Stimulated activated memory B cell treated with anti-CD40 and anti-IgM and Interleukin-4, amounts not matched to agents 10 μg/mL and 1 μg/mL and 100 μg/mL, for 72 hours (primary cell): ENCODE data around the gene TNIK.
A peak's percentile ranks its signal among the peaks of the same experiment; 100 is the strongest.
"Not testable (repeated sequence)": the region's sequence is repeated elsewhere in the genome, so short reads cannot be mapped to it uniquely, and the experiment has no call there.

Source experiments
- ATAC-seq: fragments of 150-1000 bp; cut with Tn5 transposase; 2 replicates; pipeline ENCODE4 v1.10.0; 2021
- H3K27ac Mint-ChIP-seq: one replicate; pipeline ENCODE4 v1.8.0; 2022; ENCODE audit warnings: mild to moderate bottlenecking, mixed read lengths
- H3K27me3 Mint-ChIP-seq: one replicate; pipeline ENCODE4 v1.8.0; 2022; ENCODE audit warnings: mixed read lengths
- H3K36me3 Mint-ChIP-seq: one replicate; pipeline ENCODE4 v1.8.0; 2022; ENCODE audit warnings: mixed read lengths
- H3K4me1 Mint-ChIP-seq: one replicate; pipeline ENCODE4 v1.8.0; 2022; ENCODE audit warnings: mixed read lengths
- H3K4me3 Mint-ChIP-seq: one replicate; pipeline ENCODE4 v1.8.0; 2022; ENCODE audit warnings: mild to moderate bottlenecking, moderate library complexity, mixed read lengths
- H3K9me3 Mint-ChIP-seq: one replicate; pipeline ENCODE4 v1.8.0; 2022; ENCODE audit warnings: mixed read lengths

The TNIK gene

GRCh38 chr3:171397089-171397488 is 63.1 kb downstream of the TNIK start:
- Mint-ChIP-seq H3K4me3 (no peak overlapping the region), H3K9me3 (no peaks in the 10 kb centered on the region), H3K36me3 (no peaks in the 10 kb centered on the region), H3K27me3 (no peaks in the 10 kb centered on the region), H3K27ac (no peak overlapping the region), H3K4me1 (no peaks in the 10 kb centered on the region)
- no peak for ATAC-seq

- H3K4me3 Mint-ChIP-seq: no peak overlapping the region
- H3K36me3 Mint-ChIP-seq: peaks cover 5% of the 10 kb centered on the region
- H3K27ac Mint-ChIP-seq: no peak overlapping the region
- ATAC-seq: no peak
- H3K9me3 Mint-ChIP-seq: no peaks in the 10 kb centered on the region
- no peaks in the 10 kb centered on the region for H3K27me3 Mint-ChIP-seq
- H3K4me1 Mint-ChIP-seq: no peaks in the 10 kb centered on the region
These were observed 64.2 kb downstream of the TNIK start for GRCh38 chr3:171396048-171396447.

DNA sequence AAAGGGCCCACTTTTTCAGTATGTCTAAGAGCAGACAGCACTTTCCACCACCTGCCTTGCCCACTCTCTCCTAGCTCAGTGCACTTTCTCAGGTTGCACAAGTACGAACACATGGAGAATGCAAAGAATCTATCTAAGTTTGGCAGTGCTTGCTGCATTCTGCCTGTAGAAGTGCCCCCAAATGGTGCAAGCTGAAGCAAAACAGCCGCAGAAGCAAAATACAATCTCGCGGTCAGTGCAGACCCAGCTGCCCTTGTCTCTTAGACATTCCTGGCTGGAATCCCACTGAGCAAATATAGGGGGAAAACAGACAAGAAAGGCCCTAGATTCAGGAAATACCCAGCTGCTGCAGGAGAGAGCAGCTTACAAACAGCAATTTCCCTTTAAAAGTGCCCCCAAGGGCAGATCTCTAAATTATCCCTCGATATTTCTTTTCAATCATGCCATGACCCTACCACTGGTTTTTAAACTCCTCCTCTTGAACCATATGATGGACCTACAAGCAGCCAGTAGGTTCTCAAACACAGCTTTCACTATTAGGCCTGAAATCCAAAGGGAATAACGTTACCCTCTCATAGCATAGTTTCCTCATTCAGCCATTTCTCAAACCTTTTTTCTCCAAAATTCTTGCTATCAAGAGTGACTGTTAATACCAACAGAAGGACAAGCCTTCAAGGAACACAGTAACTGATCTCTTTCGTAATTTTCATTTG is 67.0 kb downstream of the TNIK start:
- ATAC-seq: no peak

DNA sequence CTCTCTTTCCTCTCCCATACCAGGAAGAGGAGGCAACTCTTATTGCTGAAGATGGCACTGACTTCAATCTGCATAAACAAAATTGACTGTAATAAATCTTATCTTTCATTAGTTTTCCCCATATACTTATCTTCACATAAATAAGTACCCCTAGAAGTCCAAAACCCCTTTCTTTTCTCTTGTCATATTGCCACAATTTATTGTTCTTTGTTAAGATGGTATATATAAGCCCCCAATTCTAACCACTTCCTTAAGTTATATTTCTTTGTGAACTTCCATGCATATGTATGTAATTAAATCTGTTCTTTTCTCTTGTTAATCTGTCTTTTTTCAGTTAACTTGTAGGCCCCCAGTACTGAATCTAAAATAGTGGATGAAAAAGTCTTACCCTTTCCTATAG is 68.8 kb downstream of the TNIK start:
- Mint-ChIP-seq H3K36me3 (peaks cover 5% of the 10 kb centered on the region), H3K27ac (no peak overlapping the region), H3K27me3 (no peaks in the 10 kb centered on the region), H3K4me1 (no peaks in the 10 kb centered on the region), H3K4me3 (no peak overlapping the region), H3K9me3 (no peaks in the 10 kb centered on the region)
- ATAC-seq: no peak

More for the DNA sequence above, 67.0 kb downstream of the TNIK start:
- Mint-ChIP-seq H3K27me3 (no peaks in the 10 kb centered on the region), H3K4me1 (no peaks in the 10 kb centered on the region), H3K27ac (no peak overlapping the region), H3K36me3 (peaks cover 5% of the 10 kb centered on the region), H3K9me3 (no peaks in the 10 kb centered on the region), H3K4me3 (no peak overlapping the region)

GRCh38 chr3:171390051-171390941 is 69.9 kb downstream of the TNIK start:
- Mint-ChIP-seq H3K4me1 (no peaks in the 10 kb centered on the region), H3K36me3 (peaks cover 5% of the 10 kb centered on the region), H3K27ac (no peak overlapping the region), H3K9me3 (no peaks in the 10 kb centered on the region), H3K27me3 (no peaks in the 10 kb centered on the region), H3K4me3 (no peak overlapping the region)
- no peak for ATAC-seq

GRCh38 chr3:171389491-171389890 is 70.7 kb downstream of the TNIK start:
- Mint-ChIP-seq H3K9me3 (no peaks in the 10 kb centered on the region), H3K36me3 (peaks cover 5% of the 10 kb centered on the region), H3K27me3 (no peaks in the 10 kb centered on the region), H3K27ac (no peak overlapping the region), H3K4me3 (no peak overlapping the region), H3K4me1 (no peaks in the 10 kb centered on the region)
- no peak for ATAC-seq

DNA sequence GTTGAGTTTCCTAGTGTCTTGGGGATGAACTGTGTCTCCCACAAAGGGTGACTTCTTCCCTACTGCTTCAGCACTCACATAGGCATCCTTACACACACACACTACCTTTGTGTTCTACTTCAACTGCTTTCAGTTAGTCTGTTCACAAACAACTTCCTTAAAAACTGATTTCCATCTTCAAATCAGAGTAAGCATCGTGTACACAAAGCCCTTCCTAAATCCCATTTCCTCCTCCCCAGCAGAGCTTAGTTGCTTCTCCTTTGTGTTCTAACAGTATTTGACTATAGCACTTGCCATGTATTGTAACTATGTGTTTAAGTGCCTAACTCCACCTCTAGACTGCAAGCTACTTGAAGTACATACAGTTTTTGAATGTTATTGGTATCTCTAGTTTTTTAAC is 71.7 kb downstream of the TNIK start:
- Mint-ChIP-seq H3K4me3 (no peak overlapping the region), H3K27ac (no peak overlapping the region), H3K4me1 (peaks cover 8% of the 10 kb centered on the region), H3K27me3 (no peaks in the 10 kb centered on the region), H3K36me3 (peaks cover 5% of the 10 kb centered on the region), H3K9me3 (no peaks in the 10 kb centered on the region)
- no peak for ATAC-seq

DNA sequence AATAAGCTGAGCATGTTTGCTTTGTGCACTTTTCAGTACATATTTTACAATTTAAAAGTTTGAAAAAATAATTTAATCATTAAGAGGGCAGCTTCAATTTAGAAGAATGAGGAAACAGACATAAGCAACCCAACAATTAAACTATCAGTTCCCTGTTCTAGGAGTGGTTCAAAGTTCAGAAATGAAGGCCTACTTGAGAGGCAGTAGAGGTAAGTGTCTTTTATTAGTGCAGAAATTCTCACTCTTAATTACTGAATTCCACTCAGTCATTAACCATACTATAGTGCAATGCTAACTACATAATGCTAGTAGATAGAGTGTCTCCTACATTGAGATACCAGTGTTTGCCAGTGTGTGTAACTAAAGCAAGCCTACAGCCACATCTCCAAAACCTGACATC is 73.1 kb downstream of the TNIK start:
- H3K4me1 Mint-ChIP-seq: peaks cover 8% of the 10 kb centered on the region
- H3K9me3 Mint-ChIP-seq: no peaks in the 10 kb centered on the region
- H3K27me3 Mint-ChIP-seq: no peaks in the 10 kb centered on the region
- no peak overlapping the region for H3K4me3 Mint-ChIP-seq
- H3K36me3 Mint-ChIP-seq: peaks cover 5% of the 10 kb centered on the region
- ATAC-seq: no peak
- no peak overlapping the region for H3K27ac Mint-ChIP-seq

DNA sequence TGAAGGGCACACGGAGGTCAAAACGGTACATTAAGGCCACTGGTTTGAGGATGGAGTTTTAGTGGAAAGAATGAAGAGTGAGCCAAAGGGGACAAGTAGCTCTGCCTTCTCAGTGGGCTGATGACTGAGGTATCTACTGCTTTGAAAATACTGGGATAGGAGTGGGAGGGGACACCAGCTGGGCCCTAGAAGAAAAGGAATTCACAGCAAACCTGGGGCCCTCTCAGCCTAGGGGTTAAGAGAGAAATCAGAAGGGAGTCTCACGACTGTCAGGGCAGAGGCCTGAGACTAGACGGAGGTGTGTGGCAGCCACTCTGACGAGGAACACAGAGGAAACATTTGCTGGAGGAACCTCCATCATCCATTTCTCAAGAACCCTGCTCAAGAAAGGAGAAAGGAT is 75.1 kb downstream of the TNIK start:
- H3K4me1 Mint-ChIP-seq: peaks cover 8% of the 10 kb centered on the region
- H3K4me3 Mint-ChIP-seq: no peak overlapping the region
- ATAC-seq: no peak
- no peaks in the 10 kb centered on the region for H3K36me3 Mint-ChIP-seq
- H3K9me3 Mint-ChIP-seq: no peaks in the 10 kb centered on the region
- H3K27ac Mint-ChIP-seq: no peak overlapping the region
- no peaks in the 10 kb centered on the region for H3K27me3 Mint-ChIP-seq

- no peaks in the 10 kb centered on the region for H3K9me3 Mint-ChIP-seq
- no peaks in the 10 kb centered on the region for H3K36me3 Mint-ChIP-seq
- peaks cover 8% of the 10 kb centered on the region for H3K4me1 Mint-ChIP-seq
- ATAC-seq: no peak
- H3K4me3 Mint-ChIP-seq: no peak overlapping the region
- no peak overlapping the region for H3K27ac Mint-ChIP-seq
- H3K27me3 Mint-ChIP-seq: no peaks in the 10 kb centered on the region
These were observed 75.9 kb downstream of the TNIK start for GRCh38 chr3:171384101-171384891.

DNA sequence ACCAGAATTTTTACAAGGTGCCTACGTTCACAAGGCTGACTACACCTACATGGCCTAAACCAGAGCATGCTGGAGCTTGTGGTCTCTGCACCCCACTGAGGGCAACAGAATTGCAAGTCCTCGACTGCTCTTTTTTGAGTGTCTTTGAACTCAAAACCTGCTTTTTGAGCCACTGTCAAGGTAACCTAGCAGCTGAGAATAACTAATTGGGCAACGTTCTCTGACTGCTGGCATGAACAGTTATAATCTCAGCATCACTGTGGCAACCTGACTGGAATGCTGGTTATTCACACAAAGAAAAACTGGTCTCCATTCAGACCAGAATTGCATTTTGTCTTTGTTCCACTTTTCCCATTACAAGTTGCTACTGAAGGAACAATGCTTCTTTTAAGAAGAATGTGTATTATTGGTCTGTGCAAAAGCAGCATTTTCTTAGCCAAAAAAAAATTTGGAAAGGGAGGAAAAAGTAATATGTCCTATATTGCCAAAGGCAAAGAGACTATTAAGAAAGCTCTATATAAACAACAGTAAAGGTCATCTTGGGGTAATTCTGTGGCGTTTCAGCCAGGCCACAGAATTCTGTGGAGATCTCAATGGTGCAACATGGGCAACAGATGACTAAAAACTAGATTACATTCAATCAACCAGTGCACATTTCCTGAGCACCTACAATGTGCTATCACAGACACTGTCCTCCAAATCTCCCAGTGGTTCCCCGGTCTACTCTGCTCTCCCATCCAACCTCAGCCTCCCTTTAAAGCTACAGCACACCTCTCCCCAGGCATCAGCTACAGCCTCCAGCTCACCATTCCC is 76.8 kb downstream of the TNIK start:
- no peak overlapping the region for H3K27ac Mint-ChIP-seq
- H3K27me3 Mint-ChIP-seq: no peaks in the 10 kb centered on the region
- no peaks in the 10 kb centered on the region for H3K36me3 Mint-ChIP-seq
- H3K4me3 Mint-ChIP-seq: no peak overlapping the region
- peak; percentile 49 for ATAC-seq
- peaks cover 8% of the 10 kb centered on the region for H3K4me1 Mint-ChIP-seq
- no peaks in the 10 kb centered on the region for H3K9me3 Mint-ChIP-seq

- ATAC-seq, H3K27me3 Mint-ChIP-seq, H3K4me1 Mint-ChIP-seq, H3K4me3 Mint-ChIP-seq, H3K27ac Mint-ChIP-seq, H3K9me3 Mint-ChIP-seq, H3K36me3 Mint-ChIP-seq: not testable (repeated sequence)
These were observed 77.9 kb downstream of the TNIK start for GRCh38 chr3:171382347-171382746.

- H3K36me3 Mint-ChIP-seq: no peaks in the 10 kb centered on the region
- peaks cover 8% of the 10 kb centered on the region for H3K4me1 Mint-ChIP-seq
- ATAC-seq: no peak
- H3K9me3 Mint-ChIP-seq: no peaks in the 10 kb centered on the region
- H3K4me3 Mint-ChIP-seq: no peak overlapping the region
- no peak overlapping the region for H3K27ac Mint-ChIP-seq
- H3K27me3 Mint-ChIP-seq: no peaks in the 10 kb centered on the region
These were observed 79.3 kb downstream of the TNIK start for GRCh38 chr3:171380711-171381425.

DNA sequence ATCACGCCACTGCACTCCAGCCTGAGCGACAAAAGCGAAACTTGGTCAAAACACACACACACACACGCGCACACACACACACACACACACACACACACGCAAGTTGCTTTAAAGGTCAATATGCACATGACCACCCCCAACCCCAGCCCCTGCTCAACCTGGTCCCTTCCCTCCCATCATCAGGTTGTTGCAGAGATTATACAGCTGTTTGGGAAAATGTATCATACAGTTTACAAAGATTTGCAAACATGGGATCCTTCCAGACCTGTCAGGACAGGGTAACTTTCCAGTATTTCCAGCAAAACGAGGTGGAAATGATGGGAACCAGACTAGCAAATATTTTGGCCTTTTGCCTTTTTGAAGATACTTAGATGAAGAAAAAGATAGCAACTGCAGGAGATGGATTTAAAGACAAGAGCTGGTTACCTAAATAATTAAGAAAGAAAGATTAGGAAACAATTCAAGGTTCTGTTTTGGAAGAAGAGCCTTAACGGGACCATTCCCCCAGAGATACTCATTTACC is 80.2 kb downstream of the TNIK start:
- Mint-ChIP-seq H3K4me1 (peaks cover 8% of the 10 kb centered on the region), H3K9me3 (no peaks in the 10 kb centered on the region), H3K4me3 (no peak overlapping the region), H3K27ac (no peak overlapping the region), H3K36me3 (no peaks in the 10 kb centered on the region), H3K27me3 (no peaks in the 10 kb centered on the region)
- ATAC-seq: no peak
